Activated CD8-positive, alpha-beta T cell treated with anti-CD3 and anti-CD28 coated beads, Interleukin-2, amount 10 ng/mL, durations not matched to agents 7 days and 5 days (primary cell): ENCODE results near the gene TLCD4. TPM values are rescaled to one million over a fixed set of nuclear protein-coding genes. Genes with fewer than 3 reads are reported as not detected.

Experiments used
- total RNA-seq, 2 experiments: library from RNA; stranded (reverse); gene quantifications; one replicate each; pipeline ENCODE4 v1.2.3, GENCODE V29; 2021

The TLCD4 gene
- total RNA-seq, 2 experiments from 2014 or later: not detected

Other genes with a start within 250 kb of the TLCD4 start
- gene CNN3, start 190.2 kb upstream of the TLCD4 start, total RNA-seq: 1 to 10 TPM; 6.1 to 7.2 TPM
- 1 to 10 TPM; 2.7 to 5.8 TPM for gene ALG14, start 44.4 kb upstream of the TLCD4 start, total RNA-seq
- gene RWDD3, start 116.9 kb downstream of the TLCD4 start, total RNA-seq: 10 to 100 TPM; 16.8 to 17.1 TPM